ENCODE data around the gene GLG1. TPM values are rescaled to one million over a fixed set of nuclear protein-coding genes. Genes with fewer than 3 reads are reported as not detected.

Gene GLG1
- total and polyA plus RNA-seq, 2 donors (not counting 3 experiments of a cell fraction or from before 2014, with no cell fraction given): 86.3 to 165 TPM

GRCh38 chr16:74466872-74467271, 140.0 kb downstream of the GLG1 start:
- dilution Hi-C loops (cut with MboI; ENCODE audit: extremely low pct_ligation_motif_present, low sequenced_read_pairs): no loop called here
- ChIA-PET POLR2A (no interaction called here), CTCF (interaction anchor here (1.4 kb wide), 1 partner anchor 157 kb away, joined by 3 read pairs; no protein-coding TSS in a partner anchor)
- Histone ChIP-seq H3K9me3 (replicated peaks; ENCODE audit: control insufficient read depth, insufficient read depth, low read length) (no peaks in the 10 kb centered on the region), H3K9me1 (replicated peaks; ENCODE audit: control insufficient read depth, extremely low read depth, insufficient read depth, low read length) (no peaks in the 10 kb centered on the region), H2AFZ (ENCODE audit: low read depth, low read length) (no peak overlapping the region), H3K27ac (ENCODE audit: insufficient read depth, low read depth, low read length) (no peak overlapping the region), H3K27me3 (ENCODE audit: control insufficient read depth in 2 of 2, insufficient read depth in 2 of 2, low read length in 2 of 2) (no peaks in the 10 kb centered on the region), H4K20me1 (replicated peaks; ENCODE audit: control insufficient read depth, extremely low read depth, insufficient read depth, low read length) (no peaks in the 10 kb centered on the region), H3K4me3 (replicated peaks in 1 of 3; ENCODE audit: insufficient read depth in 1 of 3, low read depth in 1 of 3, low read length in 3 of 3) (no peak overlapping the region), H3K79me2 (ENCODE audit: control insufficient read depth, insufficient read depth, low read length) (no peaks in the 10 kb centered on the region), H3K4me1 (ENCODE audit: control insufficient read depth, extremely low read depth, insufficient read depth, low read length) (peaks cover 6% of the 10 kb centered on the region), H3K4me2 (ENCODE audit: insufficient read depth, low read length) (no peak overlapping the region), H3K36me3 (ENCODE audit: control insufficient read depth in 2 of 2, extremely low read depth in 1 of 2, insufficient read depth in 2 of 2, low read length in 2 of 2) (peaks cover 30 to 31% of the 10 kb centered on the region in 2 experiments), H3K9ac (replicated peaks; ENCODE audit: extremely low read depth, insufficient read depth, low read length) (no peak overlapping the region)
- TF ChIP-seq CTCF (IDR thresholded peaks at IDR 0.05; ENCODE audit: extremely low read depth in 1 of 2, insufficient read depth in 1 of 2, low read depth in 1 of 2, low read length in 2 of 2) (no peak), MAX (IDR thresholded peaks at IDR 0.05; ENCODE audit: insufficient read depth, insufficient read length) (no peak), EZH2 (IDR thresholded peaks at IDR 0.05; ENCODE audit: borderline replicate concordance, low read depth, low read length, severe bottlenecking) (no peak), GATA2 (IDR thresholded peaks at IDR 0.05; ENCODE audit: insufficient read depth, insufficient read length, low read depth, low read length) (no peak), POLR2AphosphoS5 (IDR thresholded peaks at IDR 0.05; ENCODE audit: insufficient read depth, low read depth, low read length) (no peak), MYC (IDR thresholded peaks at IDR 0.05; ENCODE audit: low read depth, low read length) (no peak), POLR2A (IDR thresholded peaks at IDR 0.05; ENCODE audit: low read depth, low read length) (no peak), FOS (IDR thresholded peaks at IDR 0.05; ENCODE audit: borderline replicate concordance, insufficient read depth, low read length) (no peak), JUN (IDR thresholded peaks at IDR 0.05; ENCODE audit: borderline replicate concordance, insufficient read depth, insufficient read length, low read depth) (no peak)
- FAIRE-seq (peak; percentile 44), DNase-seq (ENCODE audit: low read depth, low spot score) (no peak)
- intact Hi-C loops (cut with micrococcal nuclease): no loop called here
- no TSS peak for BruUV-seq (replicated peaks)

All from endothelial cell of umbilical vein (primary cell).